ENCODE measurements around the gene PRKAG2.
"Not testable (repeated sequence)": the region's sequence is repeated elsewhere in the genome, so short reads cannot be mapped to it uniquely, and the experiment has no call there.

PRKAG2 gene

GRCh38 chr7:151917791-151918509 lies 41.0 kb upstream of the PRKAG2 start:
- no peak overlapping the region for H3K4me3 ChIP-seq (ENCODE audit: low read length, poor library complexity, severe bottlenecking)
- no peaks in the 10 kb centered on the region for H3K79me2 ChIP-seq (ENCODE audit: insufficient read depth, low read length)
- H3K9me2 ChIP-seq (replicated peaks; ENCODE audit: low read depth, low read length): no peaks in the 10 kb centered on the region
- H4K20me1 ChIP-seq (ENCODE audit: insufficient read depth, low read length, poor library complexity, severe bottlenecking): no peaks in the 10 kb centered on the region
- no peaks in the 10 kb centered on the region for H3K36me3 ChIP-seq (ENCODE audit: insufficient read depth, low read length)
- no peak overlapping the region for H3K4me2 ChIP-seq (ENCODE audit: low read depth, low read length, poor library complexity, severe bottlenecking)
- TF ChIP-seq CTCF (conservative IDR thresholded peaks at IDR 0.05; ENCODE audit: low read length) (no peak), EZH2phosphoT487 (IDR thresholded peaks at IDR 0.05; ENCODE audit: borderline replicate concordance) (no peak)
- no peak overlapping the region for H3K9ac ChIP-seq (ENCODE audit: low read depth, low read length, poor library complexity, severe bottlenecking)
- H2AFZ ChIP-seq (ENCODE audit: low read length): no peak overlapping the region
- H3F3A ChIP-seq (ENCODE audit: low read depth): no peaks in the 10 kb centered on the region
- no peaks in the 10 kb centered on the region for H3K27me3 ChIP-seq (ENCODE audit: insufficient read depth, low read length, poor library complexity, severe bottlenecking)
- H3K4me1 ChIP-seq (ENCODE audit: insufficient read depth, low read length, poor library complexity, severe bottlenecking): no peaks in the 10 kb centered on the region
- no peaks in the 10 kb centered on the region for H3K9me3 ChIP-seq (ENCODE audit: insufficient read depth, low read depth, low read length)

- Histone ChIP-seq H3K27me3 (ENCODE audit: insufficient read depth, low read length, poor library complexity, severe bottlenecking) (no peaks in the 10 kb centered on the region), H3K9ac (ENCODE audit: low read depth, low read length, poor library complexity, severe bottlenecking) (no peak overlapping the region), H3K4me2 (ENCODE audit: low read depth, low read length, poor library complexity, severe bottlenecking) (no peak overlapping the region), H3K9me2 (replicated peaks; ENCODE audit: low read depth, low read length) (no peaks in the 10 kb centered on the region), H3K4me3 (ENCODE audit: low read length, poor library complexity, severe bottlenecking) (no peak overlapping the region), H2AFZ (ENCODE audit: low read length) (no peak overlapping the region), H3K4me1 (ENCODE audit: insufficient read depth, low read length, poor library complexity, severe bottlenecking) (no peaks in the 10 kb centered on the region), H4K20me1 (ENCODE audit: insufficient read depth, low read length, poor library complexity, severe bottlenecking) (no peaks in the 10 kb centered on the region), H3K36me3 (ENCODE audit: insufficient read depth, low read length) (no peaks in the 10 kb centered on the region), H3F3A (ENCODE audit: low read depth) (no peaks in the 10 kb centered on the region), H3K79me2 (ENCODE audit: insufficient read depth, low read length) (no peaks in the 10 kb centered on the region), H3K9me3 (ENCODE audit: insufficient read depth, low read depth, low read length) (no peaks in the 10 kb centered on the region)
- TF ChIP-seq CTCF (conservative IDR thresholded peaks at IDR 0.05; ENCODE audit: low read length): no peak
Measured at GRCh38 chr7:151914051-151914450, 37.1 kb upstream of the PRKAG2 start.

GRCh38 chr7:151910655-151911054 lies 33.7 kb upstream of the PRKAG2 start:
- H2AFZ ChIP-seq (ENCODE audit: low read length); H3K4me1 ChIP-seq (ENCODE audit: insufficient read depth, low read length, poor library complexity, severe bottlenecking); H3K27me3 ChIP-seq (ENCODE audit: insufficient read depth, low read length, poor library complexity, severe bottlenecking); H3K9me3 ChIP-seq (ENCODE audit: insufficient read depth, low read depth, low read length); H3K36me3 ChIP-seq (ENCODE audit: insufficient read depth, low read length); H3K9me2 ChIP-seq (replicated peaks; ENCODE audit: low read depth, low read length); H3K9ac ChIP-seq (ENCODE audit: low read depth, low read length, poor library complexity, severe bottlenecking); H4K20me1 ChIP-seq (ENCODE audit: insufficient read depth, low read length, poor library complexity, severe bottlenecking); H3K79me2 ChIP-seq (ENCODE audit: insufficient read depth, low read length); H3K4me2 ChIP-seq (ENCODE audit: low read depth, low read length, poor library complexity, severe bottlenecking); H3F3A ChIP-seq (ENCODE audit: low read depth); H3K4me3 ChIP-seq (ENCODE audit: low read length, poor library complexity, severe bottlenecking): not testable (repeated sequence)

- H3K4me2 ChIP-seq (ENCODE audit: low read depth, low read length, poor library complexity, severe bottlenecking); H4K20me1 ChIP-seq (ENCODE audit: insufficient read depth, low read length, poor library complexity, severe bottlenecking); H3F3A ChIP-seq (ENCODE audit: low read depth); H3K9me2 ChIP-seq (replicated peaks; ENCODE audit: low read depth, low read length); H3K4me1 ChIP-seq (ENCODE audit: insufficient read depth, low read length, poor library complexity, severe bottlenecking); H3K27me3 ChIP-seq (ENCODE audit: insufficient read depth, low read length, poor library complexity, severe bottlenecking); H3K79me2 ChIP-seq (ENCODE audit: insufficient read depth, low read length); H3K36me3 ChIP-seq (ENCODE audit: insufficient read depth, low read length); H3K9ac ChIP-seq (ENCODE audit: low read depth, low read length, poor library complexity, severe bottlenecking); H3K4me3 ChIP-seq (ENCODE audit: low read length, poor library complexity, severe bottlenecking); H2AFZ ChIP-seq (ENCODE audit: low read length); H3K9me3 ChIP-seq (ENCODE audit: insufficient read depth, low read depth, low read length): not testable (repeated sequence)
Measured at GRCh38 chr7:151907115-151907514, 30.2 kb upstream of the PRKAG2 start.
